ENCODE results near the gene SUGCT. TPM values are rescaled to one million over a fixed set of nuclear protein-coding genes. Genes with fewer than 3 reads are reported as not detected.

Gene SUGCT
- total RNA-seq, 1 experiment from 2014 or later: 4.6 TPM

GRCh38 chr7:40747856-40748255 lies 613.1 kb downstream of the SUGCT start (continued):
- no peak for TF ChIP-seq ESRRA (CRISPR knock-in tag; IDR thresholded peaks at IDR 0.05; ENCODE audit: borderline replicate concordance)
- no peak for TF ChIP-seq ZBTB43 (CRISPR knock-in tag; IDR thresholded peaks at IDR 0.05)
- TF ChIP-seq MYBL2 (CRISPR knock-in tag; IDR thresholded peaks at IDR 0.05): no peak
- TF ChIP-seq, protein P1, sequence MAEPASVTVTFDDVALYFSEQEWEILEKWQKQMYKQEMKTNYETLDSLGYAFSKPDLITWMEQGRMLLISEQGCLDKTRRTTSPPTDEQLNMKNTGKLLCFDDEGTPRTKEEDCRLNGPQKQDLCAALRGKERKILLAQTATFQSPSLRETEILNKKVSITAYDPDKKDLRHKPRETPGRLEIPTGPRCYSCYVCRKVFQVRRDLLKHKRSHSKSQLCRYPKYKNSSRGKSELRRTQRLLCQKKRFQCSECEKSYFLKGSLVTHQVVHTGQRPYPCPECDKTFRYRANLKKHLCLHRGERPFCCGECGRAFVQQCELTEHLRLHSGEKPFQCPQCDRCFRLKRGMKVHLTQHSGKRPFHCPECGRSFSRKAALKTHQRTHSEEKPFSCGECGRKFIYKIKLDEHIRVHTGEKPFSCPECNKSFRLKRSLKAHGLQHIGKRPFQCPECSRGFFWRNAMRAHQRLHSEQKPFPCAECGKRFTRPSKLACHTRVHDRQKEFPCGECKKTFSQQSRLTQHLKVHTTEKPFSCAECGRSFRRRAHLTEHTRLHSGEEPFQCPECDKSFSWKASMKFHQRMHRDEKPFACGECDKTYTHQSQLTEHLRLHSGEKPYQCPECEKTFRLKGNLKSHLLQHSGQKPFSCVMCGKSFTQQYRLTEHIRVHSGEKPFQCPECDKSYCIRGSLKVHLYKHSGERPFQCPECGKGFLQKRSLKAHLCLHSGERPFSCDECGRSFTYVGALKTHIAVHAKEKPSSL (CRISPR knock-in tag; conservative IDR thresholded peaks at IDR 0.05): no peak
- TF ChIP-seq, protein P2, sequence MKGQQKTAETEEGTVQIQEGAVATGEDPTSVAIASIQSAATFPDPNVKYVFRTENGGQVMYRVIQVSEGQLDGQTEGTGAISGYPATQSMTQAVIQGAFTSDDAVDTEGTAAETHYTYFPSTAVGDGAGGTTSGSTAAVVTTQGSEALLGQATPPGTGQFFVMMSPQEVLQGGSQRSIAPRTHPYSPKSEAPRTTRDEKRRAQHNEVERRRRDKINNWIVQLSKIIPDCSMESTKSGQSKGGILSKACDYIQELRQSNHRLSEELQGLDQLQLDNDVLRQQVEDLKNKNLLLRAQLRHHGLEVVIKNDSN (CRISPR knock-in tag; IDR thresholded peaks at IDR 0.05): no peak

DNA sequence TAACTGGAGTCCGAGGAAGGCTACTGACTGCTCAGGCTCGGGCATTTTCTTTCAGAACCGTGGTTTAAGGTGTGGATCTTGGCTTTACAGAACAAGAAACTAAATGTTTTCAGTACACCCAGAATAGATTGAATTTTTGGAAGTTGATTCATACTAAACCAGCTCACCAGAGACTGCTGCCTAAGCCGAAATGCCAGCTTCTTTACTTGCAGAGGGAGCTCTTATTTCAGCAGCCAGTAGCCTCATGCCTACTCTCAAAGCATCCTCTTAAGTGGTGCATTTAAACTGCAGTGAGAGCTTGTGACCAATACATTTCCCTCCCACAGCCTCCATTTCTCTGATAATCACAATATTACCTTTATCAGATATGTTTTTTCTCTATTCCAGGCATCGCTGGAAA lies 615.1 kb downstream of the SUGCT start:
- peak; percentile 63 for ATAC-seq
- H3K9me3 Mint-ChIP-seq: peaks cover 3% of the 10 kb centered on the region; the same call in 1 of the 2 replicates
- DNase-seq (ENCODE audit: low spot score): no peak
- H3K27me3 Mint-ChIP-seq (ENCODE audit: low read depth): no peaks in the 10 kb centered on the region
- H3K36me3 Mint-ChIP-seq: no peaks in the 10 kb centered on the region
- POLR2A ChIA-PET: interaction anchor here (0.5 to 0.9 kb wide), 3 partner anchors 28 to 987 kb away, joined by 3 read pairs; no protein-coding TSS in a partner anchor
- no peak overlapping the region for H3K27ac Mint-ChIP-seq
- CTCF ChIA-PET: interaction anchor here (0.6 kb wide), 1 partner anchor 12 kb away, joined by 3 read pairs; no protein-coding TSS in a partner anchor
- H3K4me3 Mint-ChIP-seq: no peak overlapping the region
- TF ChIP-seq IRF1 (CRISPR knock-in tag; IDR thresholded peaks at IDR 0.05) (no peak), ZBTB43 (CRISPR knock-in tag; IDR thresholded peaks at IDR 0.05) (no peak), NR2C2 (CRISPR knock-in tag; IDR thresholded peaks at IDR 0.05) (no peak), MYBL2 (CRISPR knock-in tag; IDR thresholded peaks at IDR 0.05) (no peak), ESRRA (CRISPR knock-in tag; IDR thresholded peaks at IDR 0.05; ENCODE audit: borderline replicate concordance) (no peak), NFYB (CRISPR knock-in tag; conservative IDR thresholded peaks at IDR 0.05; ENCODE audit: low read depth) (no peak), KAT7 (CRISPR knock-in tag; IDR thresholded peaks at IDR 0.05; ENCODE audit: borderline replicate concordance) (no peak), USF2 (CRISPR knock-in tag; IDR thresholded peaks at IDR 0.05) (no peak), TP53 (CRISPR knock-in tag; IDR thresholded peaks at IDR 0.05) (no peak), ZNF671 (CRISPR knock-in tag; IDR thresholded peaks at IDR 0.05) (no peak), RORB (CRISPR knock-in tag; IDR thresholded peaks at IDR 0.05) (no peak), FOXP1 (CRISPR knock-in tag; IDR thresholded peaks at IDR 0.05; ENCODE audit: borderline replicate concordance) (no peak), RELA (CRISPR knock-in tag; IDR thresholded peaks at IDR 0.05; ENCODE audit: borderline replicate concordance) (no peak), ZMAT4 (CRISPR knock-in tag; IDR thresholded peaks at IDR 0.05) (no peak)
- TF ChIP-seq, protein P3, sequence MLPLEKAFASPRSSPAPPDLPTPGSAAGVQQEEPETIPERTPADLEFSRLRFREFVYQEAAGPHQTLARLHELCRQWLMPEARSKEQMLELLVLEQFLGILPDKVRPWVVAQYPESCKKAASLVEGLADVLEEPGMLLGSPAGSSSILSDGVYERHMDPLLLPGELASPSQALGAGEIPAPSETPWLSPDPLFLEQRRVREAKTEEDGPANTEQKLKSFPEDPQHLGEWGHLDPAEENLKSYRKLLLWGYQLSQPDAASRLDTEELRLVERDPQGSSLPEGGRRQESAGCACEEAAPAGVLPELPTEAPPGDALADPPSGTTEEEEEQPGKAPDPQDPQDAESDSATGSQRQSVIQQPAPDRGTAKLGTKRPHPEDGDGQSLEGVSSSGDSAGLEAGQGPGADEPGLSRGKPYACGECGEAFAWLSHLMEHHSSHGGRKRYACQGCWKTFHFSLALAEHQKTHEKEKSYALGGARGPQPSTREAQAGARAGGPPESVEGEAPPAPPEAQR (CRISPR knock-in tag; IDR thresholded peaks at IDR 0.05): no peak
- TF ChIP-seq, protein P1 (CRISPR knock-in tag; conservative IDR thresholded peaks at IDR 0.05): no peak
- H3K4me1 Mint-ChIP-seq: peaks cover 71% of the 10 kb centered on the region
